Suprapubic skin (tissue), 4 donors: ENCODE data around the gene CCDC28A. TPM values are rescaled to one million over a fixed set of nuclear protein-coding genes. Genes with fewer than 3 reads are reported as not detected.

ENCODE experiments used
- DNase-seq, 2 donors: peaks; one replicate each; pipeline ENCODE4 v3.0.0-alpha.2; 2019; ENCODE audit warnings: low spot score in 2 of 2
- H3K27ac ChIP-seq: fragments of 200-600 bp; sonication (generic); one replicate; pipeline ENCODE4 v1.5.1; 2019
- H3K27me3 ChIP-seq: fragments of 200-600 bp; sonication (generic); one replicate; pipeline ENCODE4 v1.5.1; 2019
- H3K36me3 ChIP-seq: fragments of 200-600 bp; sonication (generic); one replicate; pipeline ENCODE4 v1.5.1; 2019
- H3K4me1 ChIP-seq: fragments of 200-600 bp; sonication (generic); one replicate; pipeline ENCODE4 v1.5.1; 2019
- H3K4me3 ChIP-seq: fragments of 200-600 bp; sonication (generic); one replicate; pipeline ENCODE4 v1.5.1; 2019; ENCODE audit warnings: mild to moderate bottlenecking
- H3K9me3 ChIP-seq: fragments of 200-600 bp; sonication (generic); one replicate; pipeline ENCODE4 v1.5.1; 2019
- EP300 ChIP-seq: sonication (generic); formaldehyde crosslinking; IDR thresholded peaks from one replicate; pipeline ENCODE4 v1.6.1; 2017; ENCODE audit warnings: antibody characterized with exemption
- POLR2A ChIP-seq, 2 donors: fragments of 450-650 bp; IDR thresholded peaks; one replicate each; pipeline ENCODE4 v1.6.1; 2017; ENCODE audit warnings: antibody characterized with exemption in 2 of 2, mild to moderate bottlenecking in 2 of 2, moderate library complexity in 2 of 2
- POLR2AphosphoS5 ChIP-seq, 3 donors: sonication (generic); formaldehyde crosslinking; IDR thresholded peaks; one replicate each; pipeline ENCODE4 v1.6.1; 2017; ENCODE audit warnings: antibody characterized with exemption in 3 of 3
- WGBS: methylation state at CpG from one replicate; pipeline ENCODE4 v1.1.5; 2018; 5-methylcytosine and 5-hydroxymethylcytosine counted together
- total RNA-seq, 4 donors: library from RNA; depleted of rRNA; stranded (reverse); fragments of >200 nt; gene quantifications; one replicate each; pipeline ENCODE4 v1.1.0, GENCODE V29; 2016
- TF ChIP-seq, protein P1 (sequence below), 2 donors: fragments of 200-600 bp in 1 of 2; fragments of 450-650 bp in 1 of 2; sonication (generic) in 1 of 2; IDR thresholded peaks; one replicate each; pipeline ENCODE4 v1.5.1; 2016 to 2019; ENCODE audit warnings: antibody characterized with exemption in 2 of 2, mild to moderate bottlenecking in 1 of 2, moderate library complexity in 1 of 2

CCDC28A gene
- total RNA-seq, 4 donors from 2014 or later = 7.9 to 15.6 (median 13.2) TPM

DNA sequence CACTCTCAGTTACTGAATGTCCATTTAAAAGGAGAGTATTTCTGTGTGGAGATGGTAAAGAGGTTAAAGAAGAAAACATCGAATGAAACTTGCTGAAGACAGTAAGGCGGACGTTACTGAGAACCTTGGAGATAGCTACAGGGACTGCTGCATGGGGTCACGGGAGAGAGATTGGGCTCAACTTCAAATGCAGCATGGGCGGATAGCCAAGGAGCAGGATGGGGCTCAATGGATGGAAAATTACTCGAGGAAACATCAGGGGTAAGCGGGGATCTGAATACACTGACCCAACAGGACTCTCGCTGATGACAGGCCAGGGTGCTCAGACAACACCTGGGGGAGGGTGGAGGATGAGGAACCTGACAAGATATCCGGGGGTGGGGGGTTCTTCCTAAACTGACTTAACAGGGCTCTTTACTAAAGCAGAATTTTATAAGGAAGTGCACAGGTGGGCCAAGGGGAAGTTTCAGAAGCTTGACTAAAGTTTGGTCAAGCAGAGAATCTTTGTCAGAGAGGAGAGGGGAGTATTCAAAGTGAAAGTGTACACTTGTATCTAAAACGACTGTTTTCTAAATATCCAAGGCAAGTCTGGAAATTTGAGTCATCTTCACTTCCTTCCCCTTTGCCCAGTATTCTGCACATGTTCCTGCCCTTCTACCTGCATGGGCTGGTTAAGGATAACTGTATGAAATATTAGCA, 45.1 kb downstream of the CCDC28A start:
- 55% methylated on average over 10 of the region's 10 CpGs for WGBS
- H3K27me3 ChIP-seq = no peaks in the 10 kb centered on the region
- H3K9me3 ChIP-seq = no peaks in the 10 kb centered on the region
- H3K4me1 ChIP-seq = peaks cover 34% of the 10 kb centered on the region
- peak overlapping the region; percentile 90 for H3K27ac ChIP-seq
- no peaks in the 10 kb centered on the region for H3K36me3 ChIP-seq
- no peak overlapping the region for H3K4me3 ChIP-seq
- TF ChIP-seq EP300 = no peak
- TF ChIP-seq POLR2A (IDR thresholded peaks at IDR 0.05) = no peak
- no peak for TF ChIP-seq POLR2AphosphoS5 (IDR thresholded peaks at IDR 0.05)
- TF ChIP-seq, protein P1, sequence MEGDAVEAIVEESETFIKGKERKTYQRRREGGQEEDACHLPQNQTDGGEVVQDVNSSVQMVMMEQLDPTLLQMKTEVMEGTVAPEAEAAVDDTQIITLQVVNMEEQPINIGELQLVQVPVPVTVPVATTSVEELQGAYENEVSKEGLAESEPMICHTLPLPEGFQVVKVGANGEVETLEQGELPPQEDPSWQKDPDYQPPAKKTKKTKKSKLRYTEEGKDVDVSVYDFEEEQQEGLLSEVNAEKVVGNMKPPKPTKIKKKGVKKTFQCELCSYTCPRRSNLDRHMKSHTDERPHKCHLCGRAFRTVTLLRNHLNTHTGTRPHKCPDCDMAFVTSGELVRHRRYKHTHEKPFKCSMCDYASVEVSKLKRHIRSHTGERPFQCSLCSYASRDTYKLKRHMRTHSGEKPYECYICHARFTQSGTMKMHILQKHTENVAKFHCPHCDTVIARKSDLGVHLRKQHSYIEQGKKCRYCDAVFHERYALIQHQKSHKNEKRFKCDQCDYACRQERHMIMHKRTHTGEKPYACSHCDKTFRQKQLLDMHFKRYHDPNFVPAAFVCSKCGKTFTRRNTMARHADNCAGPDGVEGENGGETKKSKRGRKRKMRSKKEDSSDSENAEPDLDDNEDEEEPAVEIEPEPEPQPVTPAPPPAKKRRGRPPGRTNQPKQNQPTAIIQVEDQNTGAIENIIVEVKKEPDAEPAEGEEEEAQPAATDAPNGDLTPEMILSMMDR (IDR thresholded peaks at IDR 0.05) = no peak
- DNase-seq = no peak

DNA sequence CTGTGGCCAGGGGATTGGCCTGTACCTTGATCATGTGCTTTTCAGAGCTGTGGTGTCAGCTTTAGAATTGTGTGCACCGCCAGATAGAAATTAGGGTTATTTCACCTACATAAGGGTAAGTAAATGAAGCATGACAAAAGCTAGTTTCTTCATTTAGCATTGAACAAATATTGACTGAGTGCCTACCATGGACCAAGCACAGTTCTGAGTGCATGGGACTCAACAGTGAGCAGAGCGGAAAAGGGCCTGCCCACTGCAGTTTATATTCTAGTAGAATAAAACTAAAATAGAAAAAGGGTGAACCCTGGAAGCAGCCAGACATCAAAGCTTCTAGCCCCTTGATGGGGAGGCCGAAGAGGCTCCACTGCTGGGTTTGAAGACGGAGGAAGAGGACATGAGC, 48.0 kb downstream of the CCDC28A start:
- 96% methylated on average over 4 of the region's 4 CpGs for WGBS
- no peaks in the 10 kb centered on the region for H3K9me3 ChIP-seq
- peaks cover 32% of the 10 kb centered on the region for H3K4me1 ChIP-seq
- H3K27ac ChIP-seq = no peak overlapping the region
- no peak for TF ChIP-seq POLR2A (IDR thresholded peaks at IDR 0.05)
- TF ChIP-seq, protein P1 (IDR thresholded peaks at IDR 0.05) = no peak
- no peak for TF ChIP-seq EP300
- no peak for TF ChIP-seq POLR2AphosphoS5 (IDR thresholded peaks at IDR 0.05)
- no peak overlapping the region for H3K4me3 ChIP-seq
- no peaks in the 10 kb centered on the region for H3K36me3 ChIP-seq
- no peaks in the 10 kb centered on the region for H3K27me3 ChIP-seq
- no peak for DNase-seq

DNA sequence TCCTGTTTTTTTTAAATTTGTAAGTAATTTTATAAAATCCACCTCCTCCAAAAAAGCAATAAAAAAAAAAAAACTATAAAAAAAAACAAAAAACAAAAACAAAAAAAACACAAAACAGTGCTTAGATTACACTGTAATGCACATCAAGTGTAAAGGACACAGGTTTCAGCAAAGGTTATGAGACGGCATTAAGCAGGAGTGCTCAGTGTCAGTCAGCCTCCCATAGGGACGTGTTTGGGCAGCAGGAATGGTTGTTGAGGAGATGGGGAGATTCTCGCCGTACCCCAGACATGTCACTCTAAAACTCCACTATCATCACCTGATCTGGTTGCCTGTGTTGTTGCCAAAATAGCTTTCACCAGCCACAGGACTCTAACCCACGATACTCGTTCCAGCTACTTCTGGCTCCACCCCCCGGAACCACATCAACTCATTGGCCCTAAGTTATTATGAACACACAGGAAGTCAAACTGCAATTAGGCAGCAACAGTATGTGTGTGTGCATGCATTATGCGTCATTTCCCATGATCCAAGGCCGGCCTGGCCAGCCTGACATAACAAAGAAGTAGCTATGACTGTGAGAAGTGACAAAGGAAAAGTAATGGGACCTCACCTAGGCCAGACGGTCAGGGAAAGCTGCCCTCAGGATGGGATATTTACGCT, 51.0 kb downstream of the CCDC28A start:
- TF ChIP-seq POLR2AphosphoS5 (IDR thresholded peaks at IDR 0.05) (no peak), POLR2A (IDR thresholded peaks at IDR 0.05) (no peak)
- TF ChIP-seq, protein P1 (IDR thresholded peaks at IDR 0.05) = no peak
- no peak overlapping the region for H3K27ac ChIP-seq
- WGBS = 77% methylated on average over 11 of the region's 11 CpGs

DNA sequence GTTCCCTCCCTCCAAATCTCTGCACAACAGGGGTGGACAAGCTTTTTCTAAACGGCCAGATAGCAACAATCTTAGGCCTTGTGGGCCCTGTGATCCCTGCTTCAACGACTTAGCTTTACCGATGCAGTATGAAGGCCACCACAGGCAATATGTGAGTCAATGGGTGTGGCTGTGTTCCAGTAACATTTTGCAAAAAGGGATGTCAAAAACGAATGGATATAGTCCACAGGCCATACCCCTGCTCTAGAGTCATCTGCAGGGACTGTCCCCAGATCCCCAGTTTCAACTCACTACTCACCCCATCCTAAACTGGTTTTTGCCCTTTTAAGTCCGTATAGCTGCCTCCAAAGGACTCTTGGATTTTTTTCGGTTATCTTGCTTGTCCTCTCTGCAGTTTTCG, 56.7 kb downstream of the CCDC28A start:
- H3K4me1 ChIP-seq = peaks cover 7% of the 10 kb centered on the region
- no peaks in the 10 kb centered on the region for H3K27me3 ChIP-seq
- H3K9me3 ChIP-seq = no peaks in the 10 kb centered on the region
- 78% methylated on average over 7 of the region's 7 CpGs for WGBS
- H3K36me3 ChIP-seq = no peaks in the 10 kb centered on the region
- TF ChIP-seq POLR2AphosphoS5 (IDR thresholded peaks at IDR 0.05) = no peak
- TF ChIP-seq, protein P1 (IDR thresholded peaks at IDR 0.05) = no peak
- TF ChIP-seq POLR2A (IDR thresholded peaks at IDR 0.05) = no peak
- TF ChIP-seq EP300 = no peak
- no peak for DNase-seq
- H3K4me3 ChIP-seq = no peak overlapping the region
- no peak overlapping the region for H3K27ac ChIP-seq

More for the DNA sequence above, 51.0 kb downstream of the CCDC28A start:
- Histone ChIP-seq H3K27me3 (no peaks in the 10 kb centered on the region), H3K9me3 (no peaks in the 10 kb centered on the region), H3K36me3 (no peaks in the 10 kb centered on the region), H3K4me1 (peaks cover 8% of the 10 kb centered on the region), H3K4me3 (no peak overlapping the region)
- no peak for DNase-seq

DNA sequence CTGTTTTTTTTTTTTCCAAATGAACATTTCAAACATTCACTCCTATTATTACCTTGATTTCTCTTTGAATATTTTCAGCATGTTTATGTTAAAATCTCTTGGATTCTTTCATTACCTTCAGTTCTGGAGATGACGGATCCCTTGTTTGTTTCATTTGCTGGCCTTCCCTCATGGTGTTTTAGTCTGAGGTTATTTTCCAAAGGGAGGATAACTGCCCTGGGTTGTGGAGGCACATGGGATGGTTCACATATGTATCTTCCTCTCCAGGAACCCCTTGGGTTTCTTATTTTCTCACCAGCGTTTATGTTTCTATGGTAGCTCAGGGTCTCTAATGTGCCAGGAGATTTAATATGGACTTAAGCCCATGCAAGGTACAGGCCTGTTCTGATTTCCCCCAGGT, 58.6 kb downstream of the CCDC28A start:
- Histone ChIP-seq H3K27ac (no peak overlapping the region), H3K27me3 (no peaks in the 10 kb centered on the region), H3K4me3 (no peak overlapping the region), H3K9me3 (no peaks in the 10 kb centered on the region), H3K36me3 (no peaks in the 10 kb centered on the region), H3K4me1 (peaks cover 7% of the 10 kb centered on the region)
- TF ChIP-seq EP300 (no peak), POLR2A (IDR thresholded peaks at IDR 0.05) (no peak), POLR2AphosphoS5 (IDR thresholded peaks at IDR 0.05) (no peak)
- TF ChIP-seq, protein P1 (IDR thresholded peaks at IDR 0.05) = no peak
- DNase-seq = no peak
- WGBS = 91% methylated on average over 2 of the region's 2 CpGs
